Stimulated activated CD8-positive, alpha-beta memory T cell treated with anti-CD3 and anti-CD28 coated beads, Interleukin-4, amount 100 ng/mL, for 1 hour (primary cell): ENCODE results near the gene DCXR.
"Not testable (repeated sequence)": the region's sequence is repeated elsewhere in the genome, so short reads cannot be mapped to it uniquely, and the experiment has no call there.

Experiments
- DNase-seq, 2 donors: peaks; one replicate each; pipeline ENCODE4 v3.0.0-alpha.2; 2020; ENCODE audit warnings: low read depth in 2 of 2, low spot score in 1 of 2

DCXR gene

DNA sequence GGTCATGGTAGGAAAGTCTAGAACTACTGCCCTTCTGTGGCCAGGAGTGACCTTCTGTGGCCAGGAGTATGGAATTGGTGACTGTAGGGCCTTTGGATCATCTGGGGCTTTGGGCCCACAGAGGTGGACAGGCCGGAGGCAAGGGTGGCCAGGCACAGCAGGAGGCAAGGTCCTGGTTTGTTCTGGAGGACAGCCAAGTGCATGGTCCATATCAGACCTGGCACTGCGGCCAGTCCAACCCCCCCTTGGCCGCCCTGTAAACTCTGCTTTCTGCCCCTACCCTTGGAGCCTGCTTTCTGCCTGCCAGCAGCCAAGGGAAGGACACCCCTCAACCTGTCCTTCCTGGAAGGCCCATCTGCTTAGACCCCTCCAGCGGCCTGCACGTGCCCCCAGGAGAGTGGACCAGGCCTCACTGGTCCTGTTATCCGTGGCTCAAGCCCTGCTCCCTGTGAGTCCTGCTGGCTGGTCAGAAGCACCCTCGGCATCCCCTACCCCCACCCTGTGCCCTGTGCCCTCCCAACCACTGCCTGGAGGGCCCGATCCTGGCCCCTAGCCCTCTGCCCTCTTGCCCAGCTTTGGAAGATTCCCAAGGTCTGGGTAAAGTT lies 2.3 kb upstream of the DCXR start:
- no peak for DNase-seq

DNA sequence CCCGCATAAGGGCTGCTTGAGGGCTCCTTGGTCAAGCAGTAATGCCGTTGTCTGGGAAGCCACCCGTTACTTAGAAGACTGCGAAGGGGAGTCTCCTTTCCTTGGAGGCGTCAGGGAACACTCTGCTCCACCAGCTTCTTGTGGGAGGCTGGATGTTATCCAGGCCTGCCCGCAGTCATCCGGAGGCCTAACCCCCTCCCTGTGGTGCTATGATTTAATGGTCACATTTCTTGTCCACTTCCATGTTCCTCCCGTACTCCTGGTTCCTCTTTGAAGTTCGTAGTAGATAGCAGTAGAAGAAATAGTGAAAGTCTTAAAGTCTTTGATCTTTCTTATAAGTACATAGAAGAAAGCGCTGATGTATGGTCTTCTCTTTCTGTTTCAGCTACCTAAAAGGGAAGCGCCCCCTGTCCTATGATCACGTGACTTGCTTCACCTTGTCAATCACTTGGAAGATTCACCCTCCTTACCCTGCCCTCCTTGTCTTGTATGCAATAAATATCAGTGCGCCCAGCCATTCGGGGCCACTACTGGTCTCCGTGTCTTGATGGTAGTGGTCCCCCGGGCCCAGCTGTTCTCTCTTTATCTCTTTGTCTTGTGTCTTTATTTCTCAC lies 1.4 kb upstream of the DCXR start:
- not testable (repeated sequence) for DNase-seq

DNA sequence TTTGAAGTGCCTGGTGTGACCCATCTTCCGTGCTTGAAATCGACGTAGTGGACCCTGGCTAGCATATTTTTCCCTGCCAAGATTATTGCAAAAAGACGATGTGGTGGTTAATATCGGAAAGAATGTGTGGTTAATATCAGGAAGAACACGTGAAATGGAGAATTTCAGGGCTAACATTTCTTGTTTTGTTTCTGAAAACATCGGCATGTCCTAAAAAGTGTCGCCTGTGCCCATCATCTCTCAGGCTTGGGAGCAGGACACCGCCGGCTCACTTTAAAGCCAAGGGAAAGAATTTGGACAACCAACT lies 345 bp upstream of the DCXR start:
- DNase-seq, result no peak

DNA sequence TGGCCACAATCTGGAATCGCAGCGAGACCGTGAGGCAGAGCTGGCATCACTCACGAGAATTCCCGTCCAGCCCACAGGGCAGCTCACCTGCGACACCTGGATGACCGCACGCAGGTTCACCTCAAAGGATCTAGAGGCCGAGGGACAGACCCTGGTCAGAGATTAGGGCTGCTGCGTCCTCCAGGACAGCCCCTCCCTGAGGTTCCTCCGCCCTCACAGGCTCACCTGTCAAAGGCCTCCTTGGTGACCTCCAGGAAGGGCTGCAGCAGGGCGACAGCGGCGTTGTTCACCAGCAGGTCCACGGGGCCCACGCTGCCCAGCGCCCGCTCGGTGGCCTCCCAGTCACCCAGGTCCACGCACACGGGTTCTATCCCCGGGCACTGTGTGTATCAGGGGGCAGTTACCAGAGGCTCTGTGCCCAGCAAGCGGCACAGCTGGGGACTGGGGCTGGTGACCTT lies 834 bp downstream of the DCXR start:
- DNase-seq, result no peak

DNA sequence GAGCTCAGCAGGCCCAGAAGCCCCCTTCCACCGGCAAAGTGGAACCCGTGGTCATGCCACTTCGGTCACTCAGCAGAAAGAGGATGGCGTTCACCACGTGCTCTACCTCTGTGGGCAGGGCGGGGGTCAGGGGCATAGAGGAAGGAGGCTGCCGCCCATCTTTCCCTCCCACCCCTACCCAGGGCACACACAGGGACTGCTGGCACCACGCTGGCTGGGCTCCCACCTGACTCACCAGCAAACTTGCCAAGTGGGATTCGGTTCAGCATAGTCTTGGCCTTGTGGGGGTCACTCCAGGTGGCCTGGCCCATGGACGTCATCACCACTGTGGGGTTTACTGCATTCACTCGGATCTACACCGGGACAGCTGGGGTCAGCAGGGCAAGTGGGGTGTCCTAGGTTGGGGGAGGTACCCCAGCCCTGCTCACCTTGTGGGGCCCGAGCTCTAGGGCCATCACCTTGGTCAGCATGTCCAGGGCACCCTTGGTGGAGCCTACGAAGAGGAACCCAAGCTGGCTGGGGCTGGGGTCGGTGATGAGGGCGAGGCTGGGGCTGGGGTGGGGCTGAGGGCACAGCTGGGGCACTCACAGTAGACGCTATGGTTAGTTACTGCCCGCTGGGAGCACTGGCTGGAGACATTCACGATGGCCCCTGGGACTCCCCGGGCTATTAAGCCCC lies 1.4 kb downstream of the DCXR start:
- no peak for DNase-seq

DNA sequence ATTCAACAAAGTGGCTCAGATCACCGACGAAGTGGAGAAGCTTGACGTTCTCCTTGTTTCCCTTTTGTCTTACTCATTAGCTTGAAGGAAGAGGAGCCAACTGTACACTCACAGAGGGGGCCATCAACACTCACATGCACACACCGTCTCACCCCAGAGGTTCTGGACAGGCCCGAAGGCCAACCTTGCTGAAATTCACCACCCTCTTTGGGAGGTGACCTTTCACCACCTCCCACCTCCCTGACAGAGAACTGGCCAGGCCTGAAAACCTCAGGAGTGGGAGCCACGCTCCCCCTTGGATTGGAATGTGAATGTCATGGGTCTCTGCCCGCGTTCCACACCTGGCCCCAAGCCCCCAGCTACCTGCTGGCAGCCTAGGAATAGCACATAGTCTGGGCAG lies 2.0 kb downstream of the DCXR start:
- no peak for DNase-seq

DNA sequence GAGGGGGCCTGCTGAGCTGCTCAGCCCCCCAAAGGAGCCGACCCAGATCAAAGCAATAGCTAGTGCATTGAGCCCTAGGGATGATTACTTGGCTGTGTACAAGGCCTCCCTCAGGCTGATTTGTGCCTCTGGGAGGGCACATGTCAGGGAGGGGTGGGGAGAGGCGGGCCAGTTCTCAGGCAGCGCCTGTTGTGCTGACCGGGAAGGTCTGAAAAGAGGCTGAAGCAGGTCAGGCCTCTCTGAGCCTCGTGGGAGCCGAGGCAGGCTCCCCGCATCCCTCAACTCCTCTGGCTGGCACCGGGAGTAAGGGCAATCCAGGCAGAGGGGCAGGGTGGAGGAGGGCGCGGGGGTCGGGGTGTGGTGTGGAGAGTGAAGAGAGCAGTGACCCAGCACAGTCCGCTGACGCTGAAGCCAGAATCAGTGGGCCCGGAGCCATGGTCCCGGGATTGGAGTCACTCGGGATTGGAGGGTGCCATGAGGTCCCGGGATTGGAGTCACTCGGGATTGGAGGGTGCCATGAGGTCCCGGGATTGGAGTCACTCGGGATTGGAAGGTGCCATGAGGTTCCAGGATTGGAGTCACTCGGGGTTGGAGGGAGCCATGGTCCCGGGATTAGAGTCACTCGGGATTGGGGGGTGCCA lies 3.0 kb downstream of the DCXR start:
- no peak for DNase-seq

DNA sequence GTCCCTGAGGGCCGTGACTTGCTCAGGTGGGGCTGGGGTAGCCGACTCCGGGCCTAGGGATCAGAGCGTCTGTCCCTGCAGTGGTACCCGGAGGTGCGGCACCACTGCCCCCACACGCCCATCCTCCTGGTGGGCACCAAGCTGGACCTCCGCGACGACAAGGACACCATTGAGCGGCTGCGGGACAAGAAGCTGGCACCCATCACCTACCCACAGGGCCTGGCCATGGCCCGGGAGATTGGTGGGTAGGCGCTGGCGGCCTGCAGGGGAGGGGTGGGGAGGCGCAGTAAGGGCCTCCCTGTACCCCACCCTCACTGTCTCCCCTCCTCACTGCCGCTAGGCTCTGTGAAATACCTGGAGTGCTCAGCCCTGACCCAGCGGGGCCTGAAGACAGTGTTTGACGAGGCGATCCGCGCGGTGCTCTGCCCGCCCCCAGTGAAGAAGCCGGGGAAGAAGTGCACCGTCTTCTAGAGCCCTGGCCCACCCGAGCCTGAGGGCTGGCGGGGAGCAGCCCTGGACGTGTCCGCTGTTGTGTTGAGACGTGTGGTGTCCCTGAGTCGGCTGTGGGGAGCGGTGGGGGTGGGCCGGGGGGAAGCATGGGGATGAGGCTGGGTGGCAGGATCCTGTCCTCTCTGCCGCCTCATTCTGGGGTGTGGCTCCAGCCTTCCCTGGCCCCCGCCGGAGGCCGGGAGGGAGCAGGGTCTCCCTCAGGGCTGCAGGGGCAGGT lies 4.0 kb downstream of the DCXR start:
- no peak for DNase-seq

DNA sequence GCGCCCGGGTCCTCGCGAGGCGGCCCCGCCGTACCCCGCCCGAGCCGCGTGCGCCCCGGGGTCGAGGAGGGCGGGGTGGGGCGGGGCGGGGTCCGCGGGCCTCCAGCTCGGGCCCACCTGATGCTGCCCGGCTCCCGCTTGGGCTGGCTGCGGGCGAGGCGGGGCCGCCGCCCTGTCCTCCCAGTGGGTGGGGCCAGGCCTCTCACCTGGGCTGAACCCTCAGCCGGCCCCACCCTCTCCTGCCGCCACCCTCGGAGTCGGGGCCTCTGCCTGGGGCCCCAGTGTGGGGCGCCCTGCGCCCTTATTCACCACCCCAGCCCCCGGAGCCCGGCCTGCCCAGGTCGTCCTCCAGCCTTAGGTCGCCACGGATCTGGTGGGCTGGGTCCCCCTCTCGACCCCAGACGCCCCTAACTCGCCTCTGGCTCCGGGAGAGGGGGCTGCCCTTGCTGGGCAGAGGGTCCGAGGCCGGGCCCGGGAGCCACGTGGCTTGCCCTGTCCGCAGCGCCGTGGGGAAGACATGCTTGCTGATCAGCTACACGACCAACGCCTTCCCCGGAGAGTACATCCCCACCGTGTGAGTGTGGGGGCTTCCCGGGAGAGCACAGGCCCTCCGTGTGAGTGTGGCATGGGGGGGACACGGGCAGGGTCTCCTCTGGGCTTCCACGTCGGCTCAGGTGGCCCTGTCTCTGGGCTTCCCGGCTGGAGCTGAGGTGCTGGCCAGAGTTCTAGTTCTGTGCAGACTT lies 5.4 kb downstream of the DCXR start:
- no peak for DNase-seq

DNA sequence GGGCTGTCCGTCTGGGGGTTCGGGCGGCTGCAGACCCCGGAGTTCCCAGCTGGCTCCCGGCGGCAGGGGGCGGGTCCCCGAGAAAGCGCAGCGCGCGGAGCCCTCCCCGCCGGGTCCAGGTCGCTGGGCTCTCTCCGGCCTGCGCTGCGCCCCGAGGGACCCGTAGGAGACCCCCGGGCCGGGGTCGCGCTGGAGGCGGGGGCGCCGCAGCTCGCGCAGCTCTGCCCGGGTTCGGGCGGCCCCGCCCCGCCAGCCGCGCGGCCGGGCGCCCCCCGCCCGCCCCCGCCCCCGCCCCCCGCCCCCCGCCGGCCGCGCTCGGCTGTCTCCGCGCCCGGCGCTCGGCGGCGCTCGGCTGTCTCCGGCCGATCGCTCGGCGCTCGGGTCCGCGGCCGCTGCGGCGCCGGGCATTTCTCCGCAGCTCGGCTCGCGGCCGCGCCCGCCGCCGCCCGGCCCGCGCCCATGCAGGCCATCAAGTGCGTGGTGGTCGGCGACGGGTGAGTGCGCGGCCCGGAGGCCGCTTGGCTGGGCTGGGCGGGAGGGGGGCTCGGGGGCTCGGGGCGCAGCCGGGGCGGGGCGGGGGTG lies 6.1 kb downstream of the DCXR start, which contains the start of gene RAC3:
TSS of gene RAC3 (plus strand) at position 376 of the 582 bp plus-strand sequence. CDS start at position 460, 84 bp downstream.
- no peak for DNase-seq

DNA sequence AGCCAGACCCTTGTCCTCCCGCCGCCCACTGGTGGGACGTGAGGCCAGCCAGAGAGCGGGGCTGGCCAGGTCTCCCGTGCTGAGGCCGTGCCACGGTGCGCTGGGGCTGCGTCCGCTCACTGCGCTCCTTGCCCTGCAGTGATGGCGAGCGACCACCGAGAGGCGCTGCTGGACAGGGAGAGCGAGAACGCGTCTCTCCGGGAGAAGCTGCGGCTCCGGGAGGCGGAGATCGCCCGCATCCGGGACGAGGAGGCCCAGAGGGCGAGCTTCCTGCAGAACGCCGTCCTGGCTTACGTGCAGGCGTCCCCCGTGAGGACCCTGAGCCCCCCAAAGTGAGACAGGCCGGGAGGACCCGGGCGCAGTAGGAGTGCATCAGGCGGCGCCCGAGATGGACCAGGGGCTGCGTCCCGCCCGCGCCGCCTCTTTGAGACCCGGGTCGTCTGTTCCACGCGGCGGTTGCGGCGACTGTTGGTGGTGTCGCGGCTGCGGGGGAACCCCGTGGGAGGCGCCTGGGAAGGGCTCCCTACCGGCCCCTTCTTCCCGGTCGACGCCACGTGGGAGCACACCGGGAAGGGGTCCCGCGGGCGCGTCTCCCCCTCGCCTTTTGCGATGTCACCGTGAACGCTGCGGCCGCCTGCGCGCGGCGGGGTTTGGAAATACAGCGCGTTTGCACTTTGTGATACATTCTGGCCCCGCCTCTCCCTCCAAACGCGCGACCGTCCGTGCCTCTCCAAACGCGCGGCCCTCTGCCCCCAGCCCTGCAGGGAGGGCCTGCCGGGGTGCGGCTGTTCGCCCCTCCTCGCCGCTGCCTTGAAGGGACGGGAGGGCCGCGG lies 6.8 kb downstream of the DCXR start:
- peak; percentile 53 to 66 for DNase-seq

DNA sequence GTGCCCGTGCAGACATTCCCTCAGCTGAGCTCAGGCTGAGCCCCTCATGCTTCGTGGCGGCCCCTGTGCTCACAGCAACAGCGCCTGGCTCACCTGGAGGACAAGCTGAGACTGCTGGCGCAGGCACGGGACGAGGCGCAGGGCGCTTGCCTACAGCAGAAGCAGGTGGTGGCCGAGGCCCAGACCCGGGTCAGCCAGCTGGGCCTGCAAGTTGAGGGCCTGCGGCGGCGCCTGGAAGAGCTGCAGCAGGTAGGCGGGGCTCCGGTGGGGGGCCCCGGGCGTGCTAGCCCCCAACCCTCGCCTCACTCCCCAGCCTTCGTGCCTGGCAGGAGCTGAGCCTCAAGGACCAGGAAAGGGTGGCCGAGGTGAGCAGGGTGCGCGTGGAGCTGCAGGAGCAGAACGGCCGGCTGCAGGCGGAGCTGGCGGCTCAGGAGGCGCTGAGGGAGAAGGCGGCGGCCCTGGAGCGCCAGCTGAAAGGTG lies 7.5 kb downstream of the DCXR start:
- DNase-seq, result no peak

DNA sequence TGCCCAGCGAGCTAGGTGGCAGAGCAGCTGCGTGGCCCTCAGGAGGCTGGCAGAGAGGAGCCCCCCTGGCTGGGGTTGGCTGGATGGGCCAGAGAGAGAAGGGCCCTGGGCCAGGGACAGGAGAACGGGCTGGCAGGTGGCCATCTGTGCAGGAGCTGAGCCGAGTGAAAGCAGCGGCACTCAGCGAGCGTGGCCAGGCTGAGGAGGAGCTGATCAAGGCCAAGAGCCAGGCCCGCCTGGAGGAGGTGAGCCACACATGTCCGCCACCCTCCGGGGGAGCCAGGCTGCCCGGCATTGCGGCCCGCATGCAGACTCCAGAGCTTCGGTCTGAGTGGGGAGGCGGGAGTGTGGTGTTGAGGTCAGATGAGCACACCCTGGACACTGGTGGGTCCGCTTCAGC lies 8.1 kb downstream of the DCXR start:
- no peak for DNase-seq

DNA sequence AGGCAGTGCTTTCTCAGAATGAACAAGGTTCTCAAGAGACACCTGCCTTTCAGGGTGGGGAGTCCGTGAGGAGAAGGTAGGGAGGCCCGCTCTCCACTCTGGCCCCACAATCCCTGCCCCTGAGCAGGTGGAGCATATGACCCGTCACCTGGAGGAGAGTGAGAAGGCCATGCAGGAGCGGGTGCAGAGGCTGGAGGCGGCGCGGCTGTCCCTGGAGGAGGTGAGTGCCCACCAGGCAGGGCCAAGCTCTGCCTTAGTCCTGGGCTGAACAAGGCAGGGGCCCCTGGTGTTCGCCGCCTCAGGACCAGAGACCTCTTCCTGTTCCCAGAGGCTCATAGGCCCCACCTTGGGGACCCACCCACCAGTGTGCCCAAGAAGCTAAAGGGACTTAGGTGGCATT lies 8.5 kb downstream of the DCXR start:
- no peak for DNase-seq

DNA sequence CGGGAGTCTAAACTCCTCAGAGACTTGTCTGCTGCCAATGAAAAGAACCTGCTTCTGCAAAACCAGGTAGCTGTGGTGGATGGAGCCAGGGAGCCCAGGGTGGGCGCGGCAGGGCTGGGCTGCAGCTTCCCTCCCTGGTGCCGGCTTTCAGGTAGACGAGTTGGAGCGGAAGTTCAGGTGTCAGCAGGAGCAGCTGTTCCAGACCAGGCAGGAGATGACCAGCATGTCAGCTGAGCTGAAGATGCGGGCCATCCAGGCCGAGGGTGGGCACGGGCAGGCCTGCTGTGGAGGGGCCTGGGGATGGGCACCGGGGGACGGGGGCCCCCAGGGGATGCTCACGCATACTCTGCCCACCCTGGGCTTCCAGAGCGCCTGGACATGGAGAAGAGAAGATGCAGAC lies 9.3 kb downstream of the DCXR start:
- DNase-seq, result no peak

DNA sequence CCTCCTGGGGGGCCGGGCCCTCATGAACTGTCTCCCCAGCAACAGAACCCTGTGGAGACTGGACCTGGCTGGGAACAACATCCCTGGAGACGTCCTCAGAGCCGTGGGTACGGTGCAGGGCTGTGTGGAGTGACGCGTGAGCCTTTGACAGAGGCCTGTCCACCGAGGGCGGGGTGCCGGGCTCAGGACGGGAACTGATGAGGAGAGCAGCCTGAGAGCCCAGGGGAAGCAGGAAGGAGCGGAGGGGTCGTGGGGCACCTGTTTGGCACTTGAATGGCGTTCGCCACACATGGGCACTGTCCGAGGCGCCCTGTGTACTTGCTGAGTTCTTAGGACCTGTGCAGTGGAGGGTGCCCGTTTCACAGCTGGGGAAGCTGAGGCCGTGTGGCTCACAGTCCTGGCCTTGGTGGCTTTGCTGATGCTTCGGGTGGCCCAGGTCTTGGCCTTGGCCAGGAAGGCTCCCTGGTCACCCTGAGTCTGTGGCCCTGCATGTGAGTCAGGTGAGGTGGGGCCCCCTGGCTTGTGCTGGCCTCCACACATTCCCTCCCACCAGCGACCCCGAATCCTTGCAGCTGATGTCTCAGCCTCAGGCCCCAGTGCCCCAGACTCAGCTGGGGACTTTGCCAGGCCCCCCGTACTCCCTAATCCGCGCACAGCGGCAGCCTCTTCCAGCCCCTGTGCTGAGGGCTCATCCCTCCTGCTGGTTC lies 11.9 kb downstream of the DCXR start:
- DNase-seq, result no peak

DNA sequence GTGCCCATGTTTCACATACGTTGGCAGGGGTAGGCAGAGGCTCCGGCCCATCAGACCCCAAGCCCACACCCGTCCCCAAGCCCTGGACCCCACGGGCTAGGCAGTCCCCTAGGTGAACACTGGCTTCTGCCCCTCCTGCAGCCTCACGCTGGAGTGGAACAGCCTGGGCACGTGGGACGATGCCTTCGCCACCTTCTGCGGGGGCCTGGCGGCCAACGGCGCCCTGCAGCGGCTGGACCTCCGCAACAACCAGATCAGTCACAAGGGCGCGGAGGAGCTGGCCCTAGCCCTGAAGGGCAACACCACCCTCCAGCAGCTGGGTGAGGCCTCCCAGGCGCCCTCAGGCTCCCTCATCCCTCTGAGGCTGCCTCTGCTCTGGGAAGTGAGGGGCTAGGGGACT lies 12.6 kb downstream of the DCXR start:
- DNase-seq, result no peak

DNA sequence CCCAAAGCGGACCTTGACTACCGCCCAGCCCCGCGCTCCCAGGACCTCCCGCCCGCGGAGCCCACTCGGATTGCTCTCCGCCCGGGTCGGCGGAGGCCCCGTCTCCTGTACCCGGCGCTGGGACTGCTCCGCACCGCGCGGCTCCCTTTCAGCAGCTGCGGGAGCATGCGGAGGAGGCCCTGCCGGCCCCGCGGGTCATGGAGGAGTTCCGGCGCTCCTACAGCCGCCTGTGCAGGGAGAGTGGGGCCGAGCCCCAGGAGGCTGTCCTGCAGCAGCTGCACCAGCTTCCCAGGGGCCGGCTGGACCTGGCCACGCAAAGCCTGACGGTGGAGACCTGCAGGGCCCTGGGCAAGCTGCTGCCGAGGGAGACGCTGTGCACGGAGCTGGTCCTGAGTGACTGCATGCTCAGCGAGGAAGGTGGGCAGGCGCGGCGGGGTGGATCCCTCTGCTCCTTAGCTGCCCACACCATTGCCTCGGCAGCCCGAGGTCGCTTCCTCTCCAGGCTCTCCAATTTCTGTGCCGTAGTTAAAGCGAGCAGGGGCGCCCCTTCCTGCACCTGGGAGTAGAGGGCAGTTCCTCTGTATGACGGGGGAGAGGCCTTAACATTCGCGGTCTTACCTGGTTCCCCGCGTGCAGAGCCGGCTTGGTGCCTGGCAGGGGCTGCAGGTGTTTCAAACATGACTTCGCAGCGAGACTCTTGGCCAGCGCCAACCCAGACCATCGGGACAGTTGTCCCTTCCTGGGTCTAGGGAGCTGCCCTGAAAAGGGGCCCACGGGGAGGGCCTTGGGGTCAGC lies 13.9 kb downstream of the DCXR start:
- DNase-seq, result no peak
